Measurements from ENCODE around the gene MOB1B. TPM values are rescaled to one million over a fixed set of nuclear protein-coding genes. Genes with fewer than 3 reads are reported as not detected.

Gene MOB1B
- total RNA-seq, 6 experiments from 2014 or later = 26.9 to 37.0 (median 33.8) TPM

DNA sequence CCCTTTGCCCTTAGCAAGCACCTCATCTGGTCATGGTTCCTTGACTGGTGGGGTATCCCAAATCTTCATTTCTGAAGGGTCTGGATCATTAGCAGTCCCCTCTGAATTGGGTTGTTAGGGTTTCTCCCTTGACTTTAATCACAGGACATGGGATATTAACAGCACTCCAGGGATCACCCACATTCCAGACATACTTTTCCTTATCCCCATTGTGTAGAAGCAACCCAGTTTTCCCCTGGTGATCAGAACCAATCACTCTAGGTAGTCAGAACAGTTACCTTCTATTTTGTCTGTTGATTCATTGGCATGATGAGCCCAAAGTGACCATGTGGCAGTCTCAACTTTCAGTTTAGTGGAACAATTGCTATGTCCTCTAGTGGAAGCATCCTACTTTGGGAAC, 33.4 kb upstream of the MOB1B start:
- TF ChIP-seq, protein P1, sequence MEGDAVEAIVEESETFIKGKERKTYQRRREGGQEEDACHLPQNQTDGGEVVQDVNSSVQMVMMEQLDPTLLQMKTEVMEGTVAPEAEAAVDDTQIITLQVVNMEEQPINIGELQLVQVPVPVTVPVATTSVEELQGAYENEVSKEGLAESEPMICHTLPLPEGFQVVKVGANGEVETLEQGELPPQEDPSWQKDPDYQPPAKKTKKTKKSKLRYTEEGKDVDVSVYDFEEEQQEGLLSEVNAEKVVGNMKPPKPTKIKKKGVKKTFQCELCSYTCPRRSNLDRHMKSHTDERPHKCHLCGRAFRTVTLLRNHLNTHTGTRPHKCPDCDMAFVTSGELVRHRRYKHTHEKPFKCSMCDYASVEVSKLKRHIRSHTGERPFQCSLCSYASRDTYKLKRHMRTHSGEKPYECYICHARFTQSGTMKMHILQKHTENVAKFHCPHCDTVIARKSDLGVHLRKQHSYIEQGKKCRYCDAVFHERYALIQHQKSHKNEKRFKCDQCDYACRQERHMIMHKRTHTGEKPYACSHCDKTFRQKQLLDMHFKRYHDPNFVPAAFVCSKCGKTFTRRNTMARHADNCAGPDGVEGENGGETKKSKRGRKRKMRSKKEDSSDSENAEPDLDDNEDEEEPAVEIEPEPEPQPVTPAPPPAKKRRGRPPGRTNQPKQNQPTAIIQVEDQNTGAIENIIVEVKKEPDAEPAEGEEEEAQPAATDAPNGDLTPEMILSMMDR (IDR thresholded peaks at IDR 0.05) = no peak
- Mint-ChIP-seq H3K9me3 (no peaks in the 10 kb centered on the region), H3K27me3 (ENCODE audit: insufficient read depth) (no peaks in the 10 kb centered on the region), H3K27ac (no peak overlapping the region), H3K36me3 (ENCODE audit: low read depth) (no peaks in the 10 kb centered on the region), H3K4me1 (ENCODE audit: low read depth) (peaks cover 19% of the 10 kb centered on the region), H3K4me3 (no peak overlapping the region)
- no peak for DNase-seq

DNA sequence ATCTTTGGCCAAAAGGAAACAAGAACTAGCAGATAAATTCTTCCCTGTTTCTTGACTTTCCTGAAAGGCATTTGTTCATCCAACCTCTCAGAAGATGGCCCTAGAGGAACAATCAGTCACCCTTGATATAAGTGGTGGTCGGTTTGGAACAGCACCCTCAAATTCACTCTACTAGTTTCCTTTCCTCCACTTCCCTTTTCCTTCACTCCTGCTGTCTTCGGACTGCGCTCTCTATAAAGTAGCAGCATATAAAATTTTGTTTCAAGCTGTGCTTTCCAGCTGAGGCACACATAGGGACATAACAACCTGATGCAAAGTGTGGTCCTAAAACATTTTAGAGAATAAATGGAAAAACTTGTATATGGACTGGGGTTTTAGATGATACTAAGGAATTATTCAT, 29.0 kb upstream of the MOB1B start:
- H3K9me3 Mint-ChIP-seq = no peaks in the 10 kb centered on the region
- H3K27me3 Mint-ChIP-seq (ENCODE audit: insufficient read depth) = 0 out of 2 replicates have a peak, but pooled peaks cover 2% of the 10 kb centered on the region
- H3K4me3 Mint-ChIP-seq = no peak overlapping the region
- no peak for DNase-seq
- H3K4me1 Mint-ChIP-seq (ENCODE audit: low read depth) = peaks cover 28% of the 10 kb centered on the region
- no peaks in the 10 kb centered on the region for H3K36me3 Mint-ChIP-seq (ENCODE audit: low read depth)
- no peak overlapping the region for H3K27ac Mint-ChIP-seq
- TF ChIP-seq, protein P1 (IDR thresholded peaks at IDR 0.05) = no peak

DNA sequence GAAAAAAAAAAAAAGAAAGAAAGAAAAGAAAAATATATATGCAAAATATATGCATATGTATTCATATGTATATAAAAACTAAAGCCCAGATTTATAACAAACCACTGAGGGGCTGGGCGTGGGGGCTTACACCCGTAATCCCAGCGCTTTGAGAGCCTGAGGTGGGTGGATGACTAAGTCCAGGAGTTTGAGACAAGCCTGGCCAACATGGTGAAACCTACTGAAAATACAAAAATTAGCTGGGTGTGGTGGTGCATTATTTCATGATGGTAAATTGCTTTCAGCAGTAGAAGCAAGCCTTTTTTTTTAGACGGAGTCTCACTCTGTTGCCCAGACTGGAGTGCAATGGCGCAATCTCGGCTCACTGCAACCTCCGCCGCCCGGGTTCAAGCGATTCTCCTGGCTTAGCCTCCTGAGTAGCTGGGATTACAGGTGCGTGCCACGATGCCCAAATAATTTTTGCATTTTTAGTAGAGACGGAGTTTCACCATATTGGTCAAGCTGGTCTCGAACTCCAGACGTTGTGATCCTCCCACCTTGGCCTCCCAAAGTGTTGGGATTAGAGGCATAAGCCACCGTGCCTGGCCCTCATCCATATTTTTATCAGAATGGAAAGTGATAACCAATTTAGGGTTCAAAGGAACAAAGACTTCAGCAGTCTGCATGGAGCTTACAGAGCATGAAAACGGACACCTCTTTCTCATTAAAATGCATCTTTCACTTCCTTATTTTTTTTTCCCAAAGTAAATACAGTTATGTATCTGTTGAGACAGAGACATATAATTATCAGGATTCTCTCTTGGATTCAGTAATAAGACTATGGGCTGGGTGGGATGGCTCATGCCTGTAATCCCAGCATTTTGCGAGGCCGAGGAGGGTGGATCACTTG, 27.7 kb upstream of the MOB1B start:
- H3K27ac Mint-ChIP-seq = no peak overlapping the region
- H3K4me3 Mint-ChIP-seq = no peak overlapping the region
- H3K27me3 Mint-ChIP-seq (ENCODE audit: insufficient read depth) = peaks cover 2% of the 10 kb centered on the region; the same call in 1 of the 2 replicates
- no peak for DNase-seq
- H3K4me1 Mint-ChIP-seq (ENCODE audit: low read depth) = peaks cover 22% of the 10 kb centered on the region
- TF ChIP-seq, protein P1 (IDR thresholded peaks at IDR 0.05) = no peak
- no peaks in the 10 kb centered on the region for H3K9me3 Mint-ChIP-seq
- no peaks in the 10 kb centered on the region for H3K36me3 Mint-ChIP-seq (ENCODE audit: low read depth)

DNA sequence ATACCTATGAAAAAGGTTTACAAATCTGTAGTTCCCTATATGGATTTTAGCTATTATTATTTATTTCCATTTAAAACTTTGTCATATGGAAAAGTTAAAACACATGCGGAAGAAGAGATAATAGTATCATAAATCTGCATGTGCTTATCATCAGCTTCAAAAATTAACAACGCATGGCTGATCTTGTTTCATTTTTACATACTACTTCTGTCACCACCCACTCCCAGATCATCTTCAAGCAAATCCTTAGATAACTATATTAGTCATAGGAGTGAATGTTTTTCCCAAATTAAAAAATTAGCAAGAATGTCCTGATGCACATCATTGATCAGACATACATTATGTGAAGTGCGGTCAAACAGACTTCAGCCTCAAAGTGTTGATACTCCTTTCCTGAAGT, 24.6 kb upstream of the MOB1B start:
- H3K9me3 Mint-ChIP-seq = no peaks in the 10 kb centered on the region
- H3K27me3 Mint-ChIP-seq (ENCODE audit: insufficient read depth) = peaks cover 2% of the 10 kb centered on the region; the same call in 1 of the 2 replicates
- DNase-seq = no peak
- TF ChIP-seq, protein P1 (IDR thresholded peaks at IDR 0.05) = no peak
- H3K4me1 Mint-ChIP-seq (ENCODE audit: low read depth) = peaks cover 26% of the 10 kb centered on the region
- no peak overlapping the region; the same call in 1 of the 2 replicates for H3K4me3 Mint-ChIP-seq
- no peaks in the 10 kb centered on the region for H3K36me3 Mint-ChIP-seq (ENCODE audit: low read depth)
- H3K27ac Mint-ChIP-seq = no peak overlapping the region

DNA sequence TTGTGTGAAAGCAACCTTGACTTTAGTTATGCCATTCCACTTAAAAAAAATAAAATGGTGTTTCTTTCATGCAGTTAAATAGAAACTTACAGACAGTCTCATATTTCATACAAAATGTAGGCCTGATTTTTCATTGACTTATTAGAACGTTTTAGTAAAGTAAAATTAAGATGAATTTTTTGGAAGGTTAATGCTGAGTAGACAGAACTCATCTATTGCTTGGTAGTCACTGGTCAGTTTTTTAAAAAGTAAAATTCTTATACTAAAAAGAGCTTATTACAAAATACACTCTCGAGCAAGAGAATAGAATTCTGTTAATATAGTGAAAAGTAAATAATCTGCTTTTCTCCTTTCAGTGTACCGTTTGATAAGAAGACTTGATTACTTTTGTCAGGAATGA, 21.4 kb upstream of the MOB1B start:
- TF ChIP-seq, protein P1 (IDR thresholded peaks at IDR 0.05) = no peak
- no peak overlapping the region for H3K27ac Mint-ChIP-seq
- H3K4me3 Mint-ChIP-seq = no peak overlapping the region
- no peak for DNase-seq
- no peaks in the 10 kb centered on the region for H3K9me3 Mint-ChIP-seq
- H3K27me3 Mint-ChIP-seq (ENCODE audit: insufficient read depth) = no peaks in the 10 kb centered on the region; the same call in 1 of the 2 replicates
- H3K36me3 Mint-ChIP-seq (ENCODE audit: low read depth) = no peaks in the 10 kb centered on the region
- H3K4me1 Mint-ChIP-seq (ENCODE audit: low read depth) = peaks cover 18% of the 10 kb centered on the region

All from HFFc6 (cell line).